ENCODE results near the gene GUSB.
"Not testable (repeated sequence)": the region's sequence is repeated elsewhere in the genome, so short reads cannot be mapped to it uniquely, and the experiment has no call there.

GUSB gene

DNA sequence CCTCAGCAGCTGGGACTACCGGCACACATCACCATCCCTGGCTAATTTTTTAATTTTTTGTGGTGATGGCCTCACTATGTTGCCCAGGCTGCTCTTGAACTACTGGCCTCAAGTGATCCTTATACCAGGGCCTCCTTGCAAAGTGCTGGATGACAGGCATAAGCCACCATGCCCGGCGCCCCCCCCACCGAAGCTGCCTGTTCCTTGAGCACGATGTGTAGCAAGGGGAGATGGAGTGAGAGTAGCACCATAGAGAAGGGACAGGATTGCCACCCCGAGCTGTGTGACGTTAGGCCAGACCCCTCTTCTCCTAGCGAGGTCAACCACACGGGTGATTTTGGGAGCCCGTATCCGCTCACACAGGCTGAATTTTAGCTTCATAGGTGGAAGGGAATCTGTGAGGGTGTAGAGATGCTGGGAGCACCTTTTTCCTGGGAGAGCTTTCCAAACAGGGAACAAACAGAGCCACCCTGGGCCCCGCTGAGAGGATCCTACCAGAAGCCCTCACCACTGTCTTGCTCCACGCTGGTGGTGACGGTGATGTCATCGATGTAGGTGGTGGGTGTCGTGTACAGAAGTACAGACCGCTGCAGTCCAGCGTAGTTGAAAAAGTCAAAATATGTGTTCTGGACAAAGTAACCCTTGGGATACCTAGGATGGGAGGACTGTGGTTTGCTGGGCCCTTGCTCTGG, 3.0 kb downstream of the GUSB start:
- intact Hi-C loops (cut with DNase I), result no loop called here
- DNase-seq, result peak in 2 of 10 donors; percentile 59 to 67

DNA sequence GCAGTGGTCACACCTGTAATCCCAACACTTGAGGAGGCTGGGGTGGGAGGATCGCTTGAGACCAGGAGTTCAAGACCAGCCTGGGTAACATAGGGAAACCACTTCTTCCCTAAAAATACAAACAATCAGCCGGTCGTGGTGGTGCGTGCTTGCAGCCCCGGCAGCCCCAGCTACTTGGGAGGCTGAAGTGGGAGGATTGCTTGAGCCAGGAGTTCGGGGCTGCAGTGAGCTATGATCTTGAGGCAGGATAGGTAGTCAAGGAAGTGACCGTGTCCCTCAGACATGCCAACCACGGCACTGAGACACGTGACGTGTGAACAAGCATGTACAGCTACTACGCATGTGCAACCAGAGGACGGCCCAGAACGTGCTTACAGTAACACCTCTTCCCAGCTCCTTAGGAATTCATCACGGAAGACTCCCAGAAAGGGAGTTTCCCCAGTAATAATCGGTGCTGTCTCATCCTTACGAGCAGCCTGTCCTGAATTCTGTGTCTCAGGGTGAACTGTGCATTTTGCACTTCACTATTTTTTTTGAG, 5.3 kb downstream of the GUSB start:
- DNase-seq, result peak in 2 of 10 donors; percentile 36 to 38
- intact Hi-C loops (cut with DNase I), result no loop called here

DNA sequence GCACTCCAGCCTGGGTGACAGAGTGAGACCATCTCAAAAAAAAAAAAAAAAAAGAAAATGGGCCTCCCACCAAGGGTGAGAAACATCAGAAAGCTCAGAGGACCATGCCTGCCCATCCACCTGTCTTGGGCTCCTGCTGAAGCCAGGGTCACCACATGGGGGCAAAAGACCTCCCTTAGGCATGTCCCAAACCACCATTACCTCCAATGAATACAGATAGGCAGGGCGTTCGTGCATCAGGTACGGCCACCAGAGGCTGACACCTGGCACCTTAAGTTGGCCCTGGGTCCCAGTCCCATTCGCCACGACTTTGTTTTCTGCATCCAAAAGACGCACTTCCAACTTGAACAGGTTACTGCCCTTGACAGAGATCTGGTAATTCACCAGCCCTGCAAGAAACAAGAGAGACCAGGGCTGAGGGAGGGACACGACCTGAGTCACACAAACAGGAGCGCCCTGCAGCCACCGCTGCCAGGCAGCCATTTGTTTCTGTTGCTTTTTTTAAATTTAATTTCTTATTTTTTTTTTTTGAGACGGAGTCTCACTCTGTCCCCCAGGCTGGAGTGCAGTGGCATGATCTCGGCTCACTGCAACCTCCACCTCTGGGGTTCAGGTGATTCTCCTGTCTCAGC, 6.1 kb downstream of the GUSB start:
- DNase-seq, result peak in 2 of 10 donors; percentile 33 to 58
- intact Hi-C loops (cut with DNase I), result no loop called here

DNA sequence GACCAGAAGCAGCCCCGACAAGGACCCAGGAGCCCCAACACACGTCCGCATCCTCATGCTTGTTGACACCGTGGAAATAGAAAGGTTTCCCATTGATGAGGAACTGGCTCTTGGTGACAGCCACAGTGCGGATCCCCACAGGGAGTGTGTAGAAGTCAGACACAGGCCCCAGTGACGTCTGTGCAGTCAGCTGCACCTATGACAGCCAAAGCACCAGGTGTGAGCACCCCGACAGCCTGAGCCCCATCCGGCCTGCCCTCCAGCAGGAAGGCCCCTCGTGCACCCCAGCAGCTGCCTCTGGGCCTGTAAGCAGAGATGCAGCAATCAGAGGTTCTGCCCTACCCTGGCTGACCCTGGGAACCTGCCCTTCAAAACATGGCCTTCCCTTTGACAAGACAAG, 7.1 kb downstream of the GUSB start:
- intact Hi-C loops (cut with DNase I), result no loop called here
- peak in 2 of 10 donors; percentile 27 to 68 for DNase-seq

DNA sequence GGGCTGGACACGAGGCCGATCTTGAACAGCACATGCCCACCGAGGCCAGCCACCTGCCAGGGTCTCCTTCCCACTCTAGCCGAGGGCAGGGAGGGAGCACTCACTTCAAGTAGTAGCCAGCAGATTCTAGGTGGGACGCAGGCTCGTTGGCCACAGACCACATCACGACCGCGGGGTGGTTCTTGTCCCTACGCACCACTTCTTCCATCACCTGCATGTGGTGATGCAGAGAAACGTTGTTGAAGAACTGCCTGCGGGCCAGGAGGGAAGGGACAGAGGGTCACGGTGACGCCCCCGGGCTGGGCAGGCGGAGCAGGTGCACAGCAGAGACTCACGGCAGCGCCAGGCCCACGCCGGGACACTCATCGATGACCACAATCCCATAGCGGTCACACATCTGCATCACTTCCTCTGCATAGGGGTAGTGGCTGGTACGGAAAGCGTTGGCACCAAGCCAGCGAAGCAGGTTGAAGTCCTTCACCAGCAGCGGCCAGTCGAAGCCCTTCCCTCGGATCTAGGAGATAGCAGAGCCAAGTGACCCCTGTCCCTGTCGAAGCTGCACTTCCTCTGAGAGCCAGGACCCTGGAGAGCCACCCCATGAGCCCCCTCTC, 7.7 kb downstream of the GUSB start:
- DNase-seq, result peak in 2 of 10 donors; percentile 66 to 85

DNA sequence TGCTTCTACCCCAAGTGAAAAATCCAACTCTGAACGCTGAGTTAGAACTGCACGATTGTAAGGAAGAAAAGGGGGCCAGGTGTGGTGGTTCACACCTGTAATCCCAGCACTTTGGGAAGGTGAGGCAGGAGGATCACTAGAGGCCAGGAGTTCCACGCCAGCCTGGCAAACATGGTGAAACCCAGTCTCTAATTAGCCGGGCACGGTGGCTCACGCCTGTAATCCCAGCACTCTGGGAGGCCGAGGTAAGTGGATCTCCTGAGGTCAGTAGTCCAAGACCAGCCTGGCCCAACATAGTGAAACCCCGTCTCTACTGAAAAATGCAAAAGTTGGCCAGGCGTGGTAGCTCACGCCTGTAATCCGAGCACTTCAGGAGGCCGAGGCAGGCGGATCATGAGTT, 9.0 kb downstream of the GUSB start:
- DNase-seq, result peak in 1 of 10 donors; percentile 38

More for the DNA sequence above, 7.7 kb downstream of the GUSB start:
- intact Hi-C loops (cut with DNase I), result no loop called here

DNA sequence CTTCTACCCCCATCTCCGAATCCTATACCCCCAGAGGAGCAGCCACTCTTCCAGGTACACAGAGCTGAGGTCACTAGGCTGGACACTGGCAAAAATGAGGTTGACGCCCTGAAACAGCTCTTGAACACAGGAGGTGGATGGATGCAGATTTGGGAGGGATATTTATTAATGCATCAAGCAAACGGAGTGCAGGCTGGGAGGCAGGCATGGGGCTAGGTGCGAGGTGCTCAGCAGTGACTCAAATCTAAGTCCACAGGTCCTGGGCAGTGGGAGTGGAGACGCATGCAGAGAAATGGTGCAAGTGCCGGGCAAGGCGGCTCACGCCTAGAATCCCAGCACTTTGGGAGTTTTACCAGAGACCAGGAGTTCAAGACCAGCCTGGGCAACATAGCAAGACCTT, 11.0 kb downstream of the GUSB start:
- DNase-seq, result peak in 1 of 10 donors; percentile 33
- intact Hi-C loops (cut with DNase I), result no loop called here

More for the DNA sequence above, 9.0 kb downstream of the GUSB start:
- intact Hi-C loops (cut with DNase I), result no loop called here

DNA sequence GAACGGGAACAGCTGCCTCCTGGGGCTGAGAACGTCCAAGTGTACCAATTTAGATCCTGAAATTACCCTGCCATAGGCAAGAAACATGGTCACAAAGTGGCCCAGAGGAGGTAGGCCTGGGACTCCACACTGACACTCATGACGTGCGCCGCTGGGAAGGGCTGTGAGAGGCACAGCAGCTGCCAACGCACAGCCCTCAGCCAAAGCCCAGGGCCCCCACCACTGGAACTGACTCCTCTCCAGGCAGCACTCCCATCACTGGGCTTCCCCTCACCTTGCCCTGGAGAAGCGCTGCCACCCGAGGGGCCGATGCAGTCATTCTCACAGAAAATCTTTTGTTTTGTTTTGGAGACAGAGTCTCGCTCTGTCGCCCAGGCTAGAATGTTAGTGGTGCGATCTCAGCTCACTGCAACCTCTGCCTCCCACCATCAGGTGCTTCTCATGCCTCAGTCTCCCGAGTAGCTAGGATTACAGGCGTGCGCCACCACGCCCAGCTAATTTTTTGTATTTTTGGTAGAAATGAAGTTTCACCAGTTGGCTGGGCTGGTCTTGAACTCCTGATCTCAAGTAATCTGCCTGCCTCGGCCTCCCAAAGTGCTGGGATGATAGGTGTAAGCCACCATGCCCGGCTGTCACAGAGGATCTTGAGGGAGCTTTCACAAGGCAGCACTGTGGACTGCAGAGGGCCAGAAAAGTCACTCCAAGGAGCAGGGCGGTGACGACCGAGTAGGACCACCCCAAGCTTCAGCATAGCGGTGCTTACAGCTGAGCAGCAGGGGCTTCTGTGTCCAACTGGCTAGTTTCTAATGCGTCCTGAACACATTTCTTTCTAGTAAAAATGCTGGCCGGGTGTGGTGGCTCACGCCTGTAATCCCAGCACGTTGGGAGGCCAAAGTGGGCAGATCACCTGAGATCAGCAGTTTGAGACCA, 13.5 kb downstream of the GUSB start:
- intact Hi-C loops (cut with DNase I), result no loop called here
- DNase-seq, result peak in 1 of 10 donors; percentile 78

DNA sequence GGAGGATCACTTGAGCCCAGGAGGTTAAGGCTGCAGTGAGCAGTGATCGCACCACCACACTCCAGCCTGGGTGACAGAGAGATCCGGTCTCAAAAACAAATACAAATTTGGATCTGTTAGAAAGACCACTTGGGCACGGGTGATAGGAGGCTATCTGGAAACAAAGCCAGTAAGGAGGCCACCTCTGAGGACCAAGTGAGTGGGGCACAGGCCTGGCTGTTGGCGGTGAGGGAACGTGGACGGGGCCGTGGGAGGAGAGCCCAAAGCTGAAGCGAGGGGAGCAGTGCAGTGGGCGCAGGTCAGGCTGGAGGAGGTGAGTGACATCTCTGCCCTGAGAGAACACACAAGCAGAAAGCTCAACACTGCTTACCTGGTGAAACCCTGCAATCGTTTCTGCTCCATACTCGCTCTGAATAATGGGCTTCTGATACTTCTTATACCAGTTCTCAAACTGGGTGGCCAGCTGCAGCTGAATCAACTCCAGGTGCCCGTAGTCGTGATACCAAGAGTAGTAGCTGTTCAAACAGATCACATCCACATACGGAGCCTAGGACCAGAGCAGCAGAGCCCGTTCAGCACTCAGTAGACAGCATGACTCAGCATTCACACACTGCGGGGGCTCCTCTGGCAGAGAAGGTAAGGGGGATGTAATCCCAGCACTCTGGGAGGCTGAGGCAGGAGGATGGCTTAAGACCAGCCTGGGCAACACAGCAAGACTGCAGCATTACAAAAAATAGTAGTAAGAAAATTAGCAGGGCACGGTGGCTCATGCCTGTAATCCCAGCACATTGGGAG, 14.5 kb downstream of the GUSB start:
- DNase-seq, result peak in 4 of 10 donors; percentile 18 to 88 (median 32)
- intact Hi-C loops (cut with DNase I), result no loop called here

DNA sequence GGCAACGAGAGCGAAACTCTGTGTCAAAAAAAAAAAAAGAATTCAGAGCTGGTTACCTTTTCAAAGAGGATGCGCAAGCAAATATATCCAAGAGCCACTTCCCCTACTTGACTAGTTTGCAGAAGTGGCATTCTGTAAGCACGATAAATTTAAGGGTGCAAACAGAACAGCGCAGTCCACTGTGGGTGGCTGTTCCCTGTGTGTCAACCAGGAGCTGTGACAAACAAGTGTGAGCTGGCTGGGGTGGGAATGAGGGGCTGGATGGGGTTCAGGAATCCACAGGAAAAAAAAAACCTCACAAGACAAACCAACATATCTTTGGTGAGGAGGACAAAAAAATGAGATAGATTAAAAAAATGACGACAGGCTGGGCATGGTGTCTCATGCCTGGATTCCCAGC, 15.9 kb downstream of the GUSB start:
- intact Hi-C loops (cut with DNase I), result no loop called here
- DNase-seq, result peak in 4 of 10 donors; percentile 31 to 87 (median 58)

DNA sequence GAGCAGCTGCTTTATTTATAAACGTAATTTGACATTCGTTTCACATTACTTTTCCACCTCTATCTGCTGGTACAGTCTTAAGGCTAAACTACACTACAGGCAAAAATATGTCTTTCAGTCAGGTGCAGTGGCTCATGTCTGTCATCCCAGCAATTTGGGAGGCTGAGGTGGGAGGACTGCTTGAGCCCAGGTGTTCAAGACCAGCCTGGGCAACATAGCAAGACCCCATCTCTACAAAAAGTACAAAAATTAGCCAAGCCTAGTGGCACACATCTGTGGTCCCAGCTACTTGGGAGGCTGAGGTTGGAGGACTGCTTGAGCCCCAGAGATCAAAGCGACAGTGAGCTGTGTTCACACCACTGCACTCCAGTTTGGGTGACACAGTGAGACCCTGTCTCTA, 17.3 kb downstream of the GUSB start:
- peak in 2 of 10 donors; percentile 40 to 48 for DNase-seq
- intact Hi-C loops (cut with DNase I), result not testable (repeated sequence)

DNA sequence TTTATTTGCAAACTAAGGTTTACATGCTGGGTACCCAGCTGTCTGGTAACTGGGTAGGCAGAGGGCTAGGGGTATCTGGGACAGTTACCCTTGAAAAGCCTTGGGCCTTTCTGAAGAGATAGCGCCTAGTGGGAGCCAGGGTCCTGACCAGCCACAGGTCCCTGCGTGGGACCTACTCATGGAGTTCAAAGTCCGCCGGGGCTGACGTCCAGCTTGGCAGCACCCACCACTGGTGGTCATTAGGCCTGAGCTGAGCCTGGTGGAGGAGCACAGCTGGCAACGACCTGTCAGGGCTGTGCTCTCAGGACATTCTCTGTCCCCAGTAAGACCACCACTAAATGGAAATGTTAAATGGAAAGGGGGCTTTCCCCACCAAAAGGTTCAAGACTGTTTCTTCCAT, 20.0 kb downstream of the GUSB start:
- intact Hi-C loops (cut with DNase I), result no loop called here
- DNase-seq, result peak in 1 of 10 donors; percentile 29

DNA sequence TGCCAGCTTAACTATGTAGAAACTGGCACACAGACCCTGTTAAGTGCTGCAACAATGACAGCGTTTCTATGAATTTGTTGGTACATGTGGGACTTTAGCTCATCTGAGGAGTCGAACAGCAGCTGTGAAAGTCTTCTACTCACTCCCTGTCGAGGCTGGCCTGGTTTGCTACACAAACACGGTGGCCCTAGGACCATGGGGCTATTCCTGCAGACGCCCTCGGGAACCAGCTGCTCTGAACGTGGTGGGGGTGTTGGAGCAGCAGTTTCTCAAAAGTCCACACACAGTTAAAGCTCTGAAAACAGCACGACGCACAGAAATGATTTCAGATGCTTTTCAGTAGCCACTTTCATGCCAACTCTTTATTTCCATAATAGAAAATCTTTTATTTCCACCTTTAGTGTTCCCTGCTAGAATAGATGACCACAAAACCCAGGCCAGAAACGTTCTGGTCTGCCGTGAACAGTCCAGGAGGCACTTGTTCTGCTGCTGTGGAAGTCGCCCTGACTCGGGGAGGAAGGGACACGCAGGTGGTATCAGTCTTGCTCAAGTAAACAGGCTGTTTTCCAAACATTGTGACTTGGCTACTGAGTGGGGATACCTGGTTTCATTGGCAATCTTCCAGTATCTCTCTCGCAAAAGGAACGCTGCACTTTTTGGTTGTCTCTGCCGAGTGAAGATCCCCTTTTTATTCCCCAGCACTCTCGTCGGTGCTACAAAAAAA, 21.5 kb downstream of the GUSB start:
- DNase-seq, result peak in 6 of 10 donors; percentile 27 to 91 (median 58)
- intact Hi-C loops (cut with DNase I), result no loop called here

DNA sequence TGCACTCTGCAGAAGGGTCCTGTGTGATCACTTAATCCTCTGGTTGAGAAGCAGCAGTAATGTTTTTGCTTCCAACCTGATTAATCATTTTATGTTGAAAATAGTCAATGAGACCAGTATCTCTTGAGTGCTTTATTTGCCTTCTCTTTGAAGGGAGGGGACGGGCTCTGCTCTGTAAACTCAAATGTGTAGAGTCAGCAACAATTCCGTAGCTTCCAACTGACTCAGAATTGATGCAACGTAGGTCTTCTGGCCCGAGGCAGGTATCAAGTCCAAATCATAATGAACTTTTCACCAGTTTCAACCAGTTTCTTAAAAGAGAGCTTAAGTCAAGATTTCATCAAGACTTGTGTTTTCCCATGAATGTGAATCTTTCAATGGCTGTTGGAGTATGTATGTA, 26.3 kb downstream of the GUSB start:
- no peak for DNase-seq
- intact Hi-C loops (cut with DNase I), result no loop called here

DNA sequence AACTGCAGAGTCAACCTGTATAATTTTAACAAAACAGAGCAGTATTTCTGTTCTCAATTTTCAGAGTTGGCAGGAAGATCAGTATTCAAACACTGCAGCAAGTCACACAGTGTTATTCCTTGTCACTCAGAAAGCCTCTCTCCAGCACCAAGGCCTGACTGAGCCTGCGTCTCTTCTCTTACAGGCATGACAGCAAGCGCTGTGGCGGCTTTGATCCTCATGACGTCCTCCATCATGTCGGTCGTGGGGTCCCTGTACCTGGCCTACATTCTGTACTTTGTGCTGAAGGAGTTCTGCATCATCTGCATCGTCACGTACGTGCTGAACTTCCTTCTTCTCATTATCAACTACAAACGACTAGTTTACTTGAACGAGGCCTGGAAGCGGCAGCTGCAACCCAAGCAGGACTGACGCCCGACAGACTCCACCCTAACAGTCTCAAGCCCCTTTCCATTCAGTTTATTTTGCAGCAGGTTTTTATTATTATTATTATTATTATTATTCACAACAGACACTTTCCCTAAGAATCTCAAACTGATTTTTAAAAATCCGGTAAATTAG, 28.0 kb downstream of the GUSB start:
- intact Hi-C loops (cut with DNase I), result no loop called here
- DNase-seq, result peak in 2 of 10 donors; percentile 24 to 65

DNA sequence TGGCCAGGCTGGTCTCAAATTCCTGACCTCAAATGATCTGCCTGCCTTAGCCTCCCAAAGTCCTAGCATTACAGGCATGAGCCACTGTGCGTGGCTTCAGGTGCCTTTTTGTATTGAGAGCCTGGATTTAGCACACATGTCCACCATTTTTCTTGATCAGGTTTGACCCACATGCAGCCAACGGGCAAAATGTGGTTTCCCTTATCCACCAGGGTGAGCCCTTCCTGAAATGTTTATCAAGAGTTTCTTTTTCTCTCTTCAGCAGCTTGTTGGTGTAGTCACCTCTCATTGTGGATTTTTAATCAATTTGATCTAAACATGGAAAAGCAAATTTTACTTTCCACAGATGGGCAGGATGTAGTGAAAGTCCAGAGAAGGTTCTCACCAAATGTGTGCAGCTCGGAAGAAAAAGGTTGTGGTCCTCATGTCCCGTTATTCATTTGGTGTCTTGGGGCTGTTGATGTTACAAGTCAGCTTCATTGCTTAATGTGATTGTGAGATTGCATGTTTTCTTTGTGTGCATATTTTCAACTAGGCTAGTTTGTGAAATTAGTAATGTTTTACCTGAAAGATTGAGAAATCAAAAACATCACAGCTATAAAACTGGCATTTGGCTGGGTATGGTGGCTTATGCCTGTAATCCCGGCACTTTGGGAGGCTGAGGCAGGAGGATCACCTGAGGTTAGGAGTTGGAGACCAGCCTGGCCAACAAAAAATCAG, 28.9 kb downstream of the GUSB start:
- intact Hi-C loops (cut with DNase I), result no loop called here
- DNase-seq, result peak in 1 of 10 donors; percentile 24

DNA sequence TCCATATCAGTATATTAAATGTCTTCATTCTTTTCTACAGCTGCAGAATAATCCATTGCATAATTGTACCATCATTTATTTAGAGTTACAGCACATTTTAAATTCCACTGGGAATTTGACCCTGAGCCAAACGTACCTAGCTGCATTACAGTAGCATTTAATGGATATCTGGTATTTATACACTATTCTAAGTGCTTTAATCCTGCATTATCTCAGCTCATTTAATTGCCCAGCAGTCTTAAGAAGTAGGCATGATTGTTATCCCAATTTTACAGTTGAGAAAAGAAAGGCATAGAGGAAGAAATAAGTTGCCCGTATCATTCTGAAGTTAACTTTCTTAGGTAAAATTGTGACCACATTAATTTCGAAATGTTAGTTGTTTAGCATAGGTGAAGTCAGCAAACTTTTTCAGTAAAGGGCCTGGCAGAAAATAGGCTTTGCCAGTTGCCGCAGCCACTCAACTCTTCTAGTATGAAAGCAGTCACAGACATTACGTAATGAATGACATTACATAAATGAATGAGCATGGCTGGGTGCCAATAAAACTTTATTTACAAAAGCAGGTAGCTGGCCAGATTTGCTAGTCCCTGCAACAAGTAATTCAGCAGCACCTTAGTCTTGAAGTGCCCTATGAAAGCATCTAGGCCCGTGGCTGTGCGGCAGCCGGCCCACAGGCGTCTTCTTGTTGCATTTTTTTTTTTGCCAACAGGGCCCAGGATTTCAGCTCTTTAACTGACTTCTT, 30.0 kb downstream of the GUSB start:
- no peak for DNase-seq

More for the DNA sequence above, 30.0 kb downstream of the GUSB start:
- intact Hi-C loops (cut with DNase I), result no loop called here
